Esophagus muscularis mucosa (tissue), 4 donors: ENCODE results near the gene SPSB1. TPM values are rescaled to one million over a fixed set of nuclear protein-coding genes. Genes with fewer than 3 reads are reported as not detected.

Source experiments
- DNase-seq: peaks from one replicate; pipeline ENCODE4 v3.0.0-alpha.2; 2017; ENCODE audit errors: extremely low spot score
- H3K27ac ChIP-seq, 4 donors: fragments of 200-600 bp; sonication (generic); replicated peaks in 1 of 4; 1 replicate in 3 of 4; 2 replicates in 1 of 4; pipeline ENCODE4 v1.5.1; 2016 to 2019; ENCODE audit warnings: mild to moderate bottlenecking in 1 of 4
- H3K27me3 ChIP-seq, 4 donors: fragments of 200-600 bp; sonication (generic); one replicate each; pipeline versions ENCODE4 v1.5.1 to v1.6.0; 2016 to 2019
- H3K36me3 ChIP-seq, 4 donors: fragments of 200-600 bp; sonication (generic); one replicate each; pipeline ENCODE4 v1.5.1; 2016 to 2019
- H3K4me1 ChIP-seq, 4 donors: fragments of 200-600 bp; sonication (generic); one replicate each; pipeline ENCODE4 v1.5.1; 2016 to 2019
- H3K4me3 ChIP-seq, 4 donors: fragments of 200-600 bp; sonication (generic); 1 replicate in 2 of 4; 2 replicates in 2 of 4; pipeline ENCODE4 v1.5.1; 2016 to 2019; ENCODE audit warnings: mild to moderate bottlenecking in 4 of 4, moderate library complexity in 1 of 4
- H3K9me3 ChIP-seq, 4 donors: fragments of 200-600 bp; sonication (generic); 1 replicate in 3 of 4; 2 replicates in 1 of 4; pipeline ENCODE4 v1.5.1; 2016 to 2019
- CTCF ChIP-seq, 3 experiments: fragments of 200-600 bp in 2 of 3; fragments of 450-650 bp in 1 of 3; sonication (generic) in 2 of 3; IDR thresholded peaks; one replicate each; pipeline ENCODE4 v1.5.1; 2017 to 2019; ENCODE audit warnings: antibody characterized with exemption in 3 of 3, mild to moderate bottlenecking in 2 of 3, moderate library complexity in 1 of 3
- EP300 ChIP-seq: sonication (generic); formaldehyde crosslinking; IDR thresholded peaks from one replicate; pipeline ENCODE4 v1.6.1; 2017; ENCODE audit warnings: antibody characterized with exemption
- POLR2A ChIP-seq: fragments of 450-650 bp; IDR thresholded peaks from one replicate; pipeline ENCODE4 v1.6.1; 2017; ENCODE audit warnings: antibody characterized with exemption, moderate library complexity, mild to moderate bottlenecking, low read depth
- POLR2AphosphoS5 ChIP-seq, 2 donors: sonication (generic); formaldehyde crosslinking; IDR thresholded peaks; one replicate each; pipeline ENCODE4 v1.6.1; 2017; ENCODE audit warnings: antibody characterized with exemption in 2 of 2
- WGBS: methylation state at CpG from one replicate; pipeline ENCODE4 v1.1.5; 2018; 5-methylcytosine and 5-hydroxymethylcytosine counted together
- intact Hi-C: fragments of 100-400 bp; cut with DNase I; formaldehyde crosslinking; loops from one replicate; pipeline ENCODE4 v1.15.1; 2023
- total RNA-seq, 4 donors: library from RNA; depleted of rRNA; stranded (reverse); fragments of >200 nt; gene quantifications; one replicate each; pipeline versions ENCODE4 v1.1.0 to v1.2.1, GENCODE V29; 2016

The SPSB1 gene
- total RNA-seq, 4 donors from 2014 or later = 61.0 to 104 (median 97.4) TPM

- DNase-seq = no peak
- peak overlapping the region; percentile 75 to 95 (median 93) for H3K27ac ChIP-seq
- no peak overlapping the region for H3K4me3 ChIP-seq
- WGBS = 73% methylated on average over 7 of the region's 8 CpGs
- no peaks in the 10 kb centered on the region for H3K27me3 ChIP-seq
- intact Hi-C loops = no loop called here
- no peaks in the 10 kb centered on the region for H3K9me3 ChIP-seq
- no peak for TF ChIP-seq POLR2AphosphoS5 (IDR thresholded peaks at IDR 0.05)
- no peak for TF ChIP-seq POLR2A
- TF ChIP-seq EP300 = no peak
- TF ChIP-seq CTCF (IDR thresholded peaks at IDR 0.05) = no peak
- H3K36me3 ChIP-seq = peaks cover 16 to 23% (median 18%) of the 10 kb centered on the region in 4 donors
- peaks cover 25 to 98% (median 86%) of the 10 kb centered on the region in 4 donors for H3K4me1 ChIP-seq
Measured at GRCh38 chr1:9363061-9363471, 70.4 kb downstream of the SPSB1 start.

- WGBS = 77% methylated on average over 7 of the region's 8 CpGs
- no peaks in the 10 kb centered on the region for H3K9me3 ChIP-seq
- no peak for DNase-seq
- intact Hi-C loops = loop anchor here (5.0 kb wide), 2 partner anchors 64 to 101 kb away; no protein-coding TSS in a partner anchor
- H3K4me1 ChIP-seq = peaks cover 30 to 99% (median 90%) of the 10 kb centered on the region in 4 donors
- no peaks in the 10 kb centered on the region for H3K27me3 ChIP-seq
- TF ChIP-seq EP300 (no peak), POLR2AphosphoS5 (IDR thresholded peaks at IDR 0.05) (peak in 1 of 2 donors; percentile 8)
- H3K27ac ChIP-seq = peak overlapping the region; percentile 75 to 95 (median 93)
- no peak overlapping the region for H3K4me3 ChIP-seq
- peaks cover 8 to 27% (median 17%) of the 10 kb centered on the region in 4 donors for H3K36me3 ChIP-seq
Measured at GRCh38 chr1:9366298-9366697, 73.6 kb downstream of the SPSB1 start.

GRCh38 chr1:9366943-9367780 lies 74.5 kb downstream of the SPSB1 start:
- H3K9me3 ChIP-seq = no peaks in the 10 kb centered on the region
- H3K4me1 ChIP-seq = peaks cover 30 to 99% (median 90%) of the 10 kb centered on the region in 4 donors

GRCh38 chr1:9367806-9368205 lies 75.1 kb downstream of the SPSB1 start:
- Histone ChIP-seq H3K4me1 (peaks cover 30 to 99% (median 90%) of the 10 kb centered on the region in 4 donors), H3K36me3 (peaks cover 8 to 27% (median 17%) of the 10 kb centered on the region in 4 donors), H3K4me3 (no peak overlapping the region), H3K27ac (peak overlapping the region; percentile 75 to 95 (median 93)), H3K9me3 (no peaks in the 10 kb centered on the region), H3K27me3 (no peaks in the 10 kb centered on the region)
- intact Hi-C loops = loop anchor here (5.0 kb wide), 2 partner anchors 66 to 99 kb away; no protein-coding TSS in a partner anchor
- no peak for TF ChIP-seq POLR2AphosphoS5 (IDR thresholded peaks at IDR 0.05)
- TF ChIP-seq POLR2A = no peak
- no peak for TF ChIP-seq CTCF (IDR thresholded peaks at IDR 0.05)
- no peak for TF ChIP-seq EP300
- no peak for DNase-seq
- WGBS = 75% methylated on average over 9 of the region's 9 CpGs

More at GRCh38 chr1:9366943-9367780, 74.5 kb downstream of the SPSB1 start:
- Histone ChIP-seq H3K27me3 (no peaks in the 10 kb centered on the region), H3K27ac (peak overlapping the region; percentile 75 to 95 (median 93)), H3K4me3 (no peak overlapping the region), H3K36me3 (peaks cover 8 to 27% (median 17%) of the 10 kb centered on the region in 4 donors)
- 93% methylated on average over 33 of the region's 34 CpGs for WGBS
- intact Hi-C loops = loop anchor here (5.0 kb wide), 2 partner anchors 65 to 100 kb away; no protein-coding TSS in a partner anchor
- TF ChIP-seq POLR2A (no peak), EP300 (no peak), POLR2AphosphoS5 (IDR thresholded peaks at IDR 0.05) (no peak), CTCF (IDR thresholded peaks at IDR 0.05) (no peak)
- DNase-seq = no peak

- no peak for DNase-seq
- Histone ChIP-seq H3K9me3 (no peaks in the 10 kb centered on the region), H3K27me3 (no peaks in the 10 kb centered on the region), H3K4me3 (no peak overlapping the region), H3K4me1 (peaks cover 25 to 99% (median 90%) of the 10 kb centered on the region in 4 donors), H3K27ac (peak overlapping the region; percentile 75 to 95 (median 93)), H3K36me3 (peaks cover 8 to 27% (median 17%) of the 10 kb centered on the region in 4 donors)
- intact Hi-C loops = loop anchor here (5.0 kb wide), 2 partner anchors 66 to 99 kb away; no protein-coding TSS in a partner anchor
- WGBS = 64% methylated on average over 8 of the region's 8 CpGs
- TF ChIP-seq POLR2AphosphoS5 (IDR thresholded peaks at IDR 0.05) = no peak
- no peak for TF ChIP-seq POLR2A
- TF ChIP-seq CTCF (IDR thresholded peaks at IDR 0.05) = no peak
- no peak for TF ChIP-seq EP300
Measured at GRCh38 chr1:9368356-9368755, 75.7 kb downstream of the SPSB1 start.
